DMS79 treated with DMSO at 0.1 percent for 48 hours (cell line): ENCODE results near the gene CDHR2.

Experiments used
- DNase-seq: peaks from one replicate; lab custom pipeline; 2025; lab: John Stamatoyannopoulos, UW

CDHR2 gene

GRCh38 chr5:176640616-176641015 is 91.5 kb downstream of the CDHR2 start:
- DNase-seq: no peak

GRCh38 chr5:176642675-176643490 is 93.7 kb downstream of the CDHR2 start:
- no peak for DNase-seq

GRCh38 chr5:176643491-176644219 is 94.5 kb downstream of the CDHR2 start:
- DNase-seq: no peak

GRCh38 chr5:176644294-176644693 is 95.2 kb downstream of the CDHR2 start:
- DNase-seq: no peak

- DNase-seq: no peak
Measured at GRCh38 chr5:176644878-176645670, 95.9 kb downstream of the CDHR2 start.
